GM23248 (cell line): ENCODE results near the gene TOP2A.

Source experiments
- EZH2 ChIP-seq: fragments of 200-600 bp; sonication (generic); IDR thresholded peaks from 2 replicates; pipeline ENCODE4 v1.6.1; 2018; ENCODE audit warnings: antibody characterized with exemption, mild to moderate bottlenecking; ENCODE audit not compliant: insufficient read depth, poor library complexity, severe bottlenecking
- EZH2phosphoT487 ChIP-seq: fragments of 200-600 bp; sonication (generic); IDR thresholded peaks from 2 replicates; pipeline ENCODE4 v1.6.1; 2018; ENCODE audit warnings: antibody characterized with exemption, moderate library complexity, mild to moderate bottlenecking, low read depth; ENCODE audit not compliant: insufficient read depth

GRCh38 chr17:40431231-40431602 is 13.5 kb upstream of the TOP2A start:
- no peak for TF ChIP-seq EZH2
- no peak for TF ChIP-seq EZH2phosphoT487
